CD8-positive, alpha-beta memory T cell (primary cell): ENCODE measurements around the gene TAF11L9. TPM values are rescaled to one million over a fixed set of nuclear protein-coding genes. Genes with fewer than 3 reads are reported as not detected.
"Not testable (repeated sequence)": the region's sequence is repeated elsewhere in the genome, so short reads cannot be mapped to it uniquely, and the experiment has no call there.

ENCODE experiments used
- CTCF ChIA-PET: fragments of 350-600 bp; sonication (Branson Sonifier 250); formaldehyde crosslinking; loops from one replicate; lab custom pipeline; 2021; ENCODE audit warnings: antibody characterized with exemption; lab: Charles Lee
- POLR2A ChIA-PET: fragments of 350-600 bp; sonication (Branson Sonifier 250); formaldehyde crosslinking; loops from one replicate; lab custom pipeline; 2021; ENCODE audit warnings: antibody characterized with exemption; lab: Charles Lee
- DNase-seq, 5 donors: peaks; one replicate each; pipeline versions ENCODE4 v3.0.0 to v3.0.0-alpha.2; 2020 to 2022; ENCODE audit warnings: mixed read lengths in 1 of 5
- H3K27ac ChIP-seq: one replicate; pipeline ENCODE4 v1.7.0; 2013; ENCODE audit warnings: low read depth, mild to moderate bottlenecking, low read length, moderate library complexity
- H3K27me3 ChIP-seq: 2 replicates; pipeline ENCODE4 v1.7.0; 2013; ENCODE audit warnings: low read length, mild to moderate bottlenecking; ENCODE audit not compliant: insufficient read depth, poor library complexity, severe bottlenecking
- H3K36me3 ChIP-seq: 2 replicates; pipeline ENCODE4 v1.7.0; 2013; ENCODE audit warnings: mild to moderate bottlenecking, low read length, moderate library complexity; ENCODE audit not compliant: insufficient read depth
- H3K4me1 ChIP-seq: 2 replicates; pipeline ENCODE4 v1.7.0; 2013; ENCODE audit warnings: mild to moderate bottlenecking, low read length, moderate library complexity; ENCODE audit not compliant: insufficient read depth
- H3K4me3 ChIP-seq: 2 replicates; pipeline ENCODE4 v1.7.0; 2013; ENCODE audit warnings: mild to moderate bottlenecking, low read length
- H3K9me3 ChIP-seq: 2 replicates; pipeline ENCODE4 v1.7.0; 2013; ENCODE audit warnings: mild to moderate bottlenecking, low read length
- H3K27ac Mint-ChIP-seq, 8 donors: one replicate each; pipeline ENCODE4 v1.8.0; 2020 to 2021; ENCODE audit warnings: mixed read lengths in 8 of 8, mild to moderate bottlenecking in 6 of 8, inconsistent platforms in 3 of 8, moderate library complexity in 3 of 8
- H3K27me3 Mint-ChIP-seq, 2 donors: one replicate each; pipeline ENCODE4 v1.8.0; 2020 to 2021; ENCODE audit warnings: mixed read lengths in 2 of 2, mild to moderate bottlenecking in 1 of 2, moderate library complexity in 1 of 2
- H3K36me3 Mint-ChIP-seq, 3 donors: one replicate each; pipeline ENCODE4 v1.8.0; 2020 to 2021; ENCODE audit warnings: mixed read lengths in 3 of 3, inconsistent platforms in 1 of 3, mild to moderate bottlenecking in 1 of 3
- H3K4me1 Mint-ChIP-seq, 3 donors: one replicate each; pipeline ENCODE4 v1.8.0; 2020 to 2021; ENCODE audit warnings: mixed read lengths in 3 of 3, inconsistent platforms in 1 of 3, mild to moderate bottlenecking in 1 of 3
- H3K4me3 Mint-ChIP-seq, 7 donors: one replicate each; pipeline ENCODE4 v1.8.0; 2020 to 2021; ENCODE audit warnings: mixed read lengths in 7 of 7, mild to moderate bottlenecking in 6 of 7, moderate library complexity in 4 of 7, inconsistent platforms in 2 of 7
- H3K9me3 Mint-ChIP-seq, 5 donors: one replicate each; pipeline ENCODE4 v1.8.0; 2020 to 2022; ENCODE audit warnings: mixed read lengths in 5 of 5, mild to moderate bottlenecking in 3 of 5, moderate library complexity in 2 of 5, inconsistent platforms in 1 of 5
- polyA plus RNA-seq: library from polyadenylated mRNA; unstranded; fragments of 300-500 nt; fragmentation: Illumina TruSeq; gene quantifications from one replicate; pipeline ENCODE4 v1.2.3, GENCODE V29; 2021
- total RNA-seq, 2 experiments: library from RNA; stranded (reverse); gene quantifications; one replicate each; pipeline ENCODE4 v1.2.3, GENCODE V29; 2021

The TAF11L9 gene
- total and polyA plus RNA-seq, 3 experiments from 2014 or later, result not detected

GRCh38 chr5:17607461-17607860 is 13.3 kb upstream of the TAF11L9 start:
- H3K4me3 Mint-ChIP-seq, H3K4me1 Mint-ChIP-seq, H3K36me3 ChIP-seq, CTCF ChIA-PET, H3K4me3 ChIP-seq, H3K27me3 ChIP-seq, H3K36me3 Mint-ChIP-seq, DNase-seq, H3K27ac Mint-ChIP-seq, H3K4me1 ChIP-seq, H3K27me3 Mint-ChIP-seq, H3K9me3 ChIP-seq, POLR2A ChIA-PET, H3K27ac ChIP-seq: not testable (repeated sequence)
- peaks cover 0 to 23% (median 9%) of the 10 kb centered on the region in 5 donors for H3K9me3 Mint-ChIP-seq

GRCh38 chr5:17604951-17605350 is 10.8 kb upstream of the TAF11L9 start:
- no peaks in the 10 kb centered on the region for H3K4me1 ChIP-seq
- H3K9me3 ChIP-seq, result no peaks in the 10 kb centered on the region
- Mint-ChIP-seq H3K27ac (no peak overlapping the region), H3K4me1 (no peaks in the 10 kb centered on the region), H3K27me3 (no peaks in the 10 kb centered on the region), H3K4me3 (no peak overlapping the region), H3K36me3 (no peaks in the 10 kb centered on the region), H3K9me3 (peaks cover 0 to 15% (median 8%) of the 10 kb centered on the region in 5 donors)
- H3K4me3 ChIP-seq, result no peak overlapping the region
- H3K27ac ChIP-seq, result no peak overlapping the region
- no peaks in the 10 kb centered on the region for H3K36me3 ChIP-seq
- POLR2A ChIA-PET, result no interaction called here
- no peak for DNase-seq
- no peaks in the 10 kb centered on the region for H3K27me3 ChIP-seq
- CTCF ChIA-PET, result no interaction called here

GRCh38 chr5:17603880-17604279 is 9.7 kb upstream of the TAF11L9 start, which contains the start of gene TAF11L11:
Gene TAF11L11 (plus strand): TSS chr5:17604183.
- H3K27me3 Mint-ChIP-seq, DNase-seq, CTCF ChIA-PET, POLR2A ChIA-PET, H3K4me3 ChIP-seq, H3K27me3 ChIP-seq, H3K27ac Mint-ChIP-seq, H3K4me3 Mint-ChIP-seq, H3K36me3 Mint-ChIP-seq, H3K4me1 ChIP-seq, H3K27ac ChIP-seq, H3K9me3 ChIP-seq, H3K36me3 ChIP-seq, H3K4me1 Mint-ChIP-seq: not testable (repeated sequence)
- peaks cover 0 to 14% (median 11%) of the 10 kb centered on the region in 5 donors for H3K9me3 Mint-ChIP-seq

DNA sequence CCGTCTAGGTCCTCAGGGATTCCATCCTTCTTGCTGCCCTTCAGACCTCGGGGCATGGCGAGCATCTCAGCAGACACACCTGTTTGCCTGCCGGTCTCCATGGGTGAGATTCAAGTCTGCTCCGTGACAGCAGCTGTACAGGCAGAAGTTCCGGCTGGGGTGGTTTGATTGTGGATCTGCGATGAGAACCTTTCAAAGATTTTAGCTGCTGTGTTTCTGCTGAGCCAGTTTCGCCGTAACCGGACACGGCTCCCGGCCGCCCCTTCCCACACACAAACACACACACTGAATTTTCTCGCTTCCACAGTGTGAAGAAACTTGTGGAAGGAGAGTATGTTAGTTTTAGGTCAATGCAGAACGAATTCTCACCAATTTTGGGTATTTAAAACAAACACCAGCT is 3.5 kb upstream of the TAF11L9 start, which contains the start of gene TAF11L10:
TSS of gene TAF11L10 (minus strand) at position 101 of the 400 bp plus-strand sequence.
- H3K9me3 Mint-ChIP-seq, H3K4me1 ChIP-seq, H3K27me3 ChIP-seq, CTCF ChIA-PET, DNase-seq, H3K27ac ChIP-seq, H3K4me3 ChIP-seq, H3K36me3 ChIP-seq, H3K4me1 Mint-ChIP-seq, H3K4me3 Mint-ChIP-seq, POLR2A ChIA-PET, H3K27me3 Mint-ChIP-seq, H3K36me3 Mint-ChIP-seq, H3K27ac Mint-ChIP-seq, H3K9me3 ChIP-seq: not testable (repeated sequence)

DNA sequence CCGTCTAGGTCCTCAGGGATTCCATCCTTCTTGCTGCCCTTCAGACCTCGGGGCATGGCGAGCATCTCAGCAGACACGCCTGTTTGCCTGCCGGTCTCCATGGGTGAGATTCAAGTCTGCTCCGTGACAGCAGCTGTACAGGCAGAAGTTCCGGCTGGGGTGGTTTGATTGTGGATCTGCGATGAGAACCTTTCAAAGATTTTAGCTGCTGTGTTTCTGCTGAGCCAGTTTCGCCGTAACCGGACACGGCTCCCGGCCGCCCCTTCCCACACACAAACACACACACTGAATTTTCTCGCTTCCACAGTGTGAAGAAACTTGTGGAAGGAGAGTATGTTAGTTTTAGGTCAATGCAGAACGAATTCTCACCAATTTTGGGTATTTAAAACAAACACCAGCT is 3.3 kb downstream of the TAF11L9 start, which contains the start of gene TAF11L8:
TSS of gene TAF11L8 (minus strand) at position 101 of the 400 bp plus-strand sequence.
- H3K9me3 Mint-ChIP-seq, H3K27ac Mint-ChIP-seq, POLR2A ChIA-PET, H3K9me3 ChIP-seq, CTCF ChIA-PET, H3K4me3 ChIP-seq, H3K4me1 ChIP-seq, H3K4me1 Mint-ChIP-seq, H3K27ac ChIP-seq, H3K27me3 Mint-ChIP-seq, H3K36me3 Mint-ChIP-seq, H3K4me3 Mint-ChIP-seq, H3K36me3 ChIP-seq, DNase-seq, H3K27me3 ChIP-seq: not testable (repeated sequence)

- H3K9me3 ChIP-seq, H3K27ac ChIP-seq, H3K4me3 Mint-ChIP-seq, H3K36me3 ChIP-seq, H3K4me1 ChIP-seq, H3K36me3 Mint-ChIP-seq, H3K9me3 Mint-ChIP-seq, H3K27me3 Mint-ChIP-seq, H3K27ac Mint-ChIP-seq, H3K4me1 Mint-ChIP-seq, H3K4me3 ChIP-seq, POLR2A ChIA-PET, H3K27me3 ChIP-seq, DNase-seq, CTCF ChIA-PET: not testable (repeated sequence)
These were observed 8.5 kb downstream of the TAF11L9 start, which contains the start of gene TAF11L7 for GRCh38 chr5:17585658-17586057. Gene TAF11L7 (minus strand): TSS chr5:17585758.

Other genes with a start within 250 kb of the TAF11L9 start
- gene TAF11L2, start 96.2 kb downstream of the TAF11L9 start, total RNA-seq, result not detected
- gene TAF11L2, start 96.2 kb downstream of the TAF11L9 start, polyA plus RNA-seq, result not detected
- gene TAF11L3, start 76.0 kb downstream of the TAF11L9 start, total RNA-seq, result not detected
- gene TAF11L3, start 76.0 kb downstream of the TAF11L9 start, polyA plus RNA-seq, result not detected
- gene TAF11L4, start 72.6 kb downstream of the TAF11L9 start, total RNA-seq, result not detected
- not detected for gene TAF11L4, start 72.6 kb downstream of the TAF11L9 start, polyA plus RNA-seq
- not detected for gene TAF11L5, start 69.2 kb downstream of the TAF11L9 start, total RNA-seq
- gene TAF11L5, start 69.2 kb downstream of the TAF11L9 start, polyA plus RNA-seq, result not detected
- not detected for gene TAF11L6, start 65.7 kb downstream of the TAF11L9 start, total RNA-seq
- not detected for gene TAF11L6, start 65.7 kb downstream of the TAF11L9 start, polyA plus RNA-seq
- gene TAF11L7, start 8.6 kb downstream of the TAF11L9 start, total RNA-seq, result not detected
- not detected for gene TAF11L7, start 8.6 kb downstream of the TAF11L9 start, polyA plus RNA-seq
- gene TAF11L8, start 3.4 kb downstream of the TAF11L9 start, total RNA-seq, result not detected
- gene TAF11L8, start 3.4 kb downstream of the TAF11L9 start, polyA plus RNA-seq, result not detected
- gene TAF11L10, start 3.4 kb upstream of the TAF11L9 start, total RNA-seq, result not detected
- gene TAF11L10, start 3.4 kb upstream of the TAF11L9 start, polyA plus RNA-seq, result not detected
- gene TAF11L11, start 9.8 kb upstream of the TAF11L9 start, total RNA-seq, result not detected
- not detected for gene TAF11L11, start 9.8 kb upstream of the TAF11L9 start, polyA plus RNA-seq
- gene TAF11L12, start 16.0 kb upstream of the TAF11L9 start, total RNA-seq, result not detected
- gene TAF11L12, start 16.0 kb upstream of the TAF11L9 start, polyA plus RNA-seq, result not detected
- not detected for gene TAF11L13, start 37.7 kb upstream of the TAF11L9 start, total RNA-seq
- not detected for gene TAF11L13, start 37.7 kb upstream of the TAF11L9 start, polyA plus RNA-seq
- not detected for gene TAF11L14, start 40.1 kb upstream of the TAF11L9 start, total RNA-seq
- gene TAF11L14, start 40.1 kb upstream of the TAF11L9 start, polyA plus RNA-seq, result not detected